HG02840 (cell line): ENCODE results near the gene LMF2.

Experiments used
- ATAC-seq: cut with Tn5 transposase; IDR thresholded peaks from one replicate; pipeline ENCODE4 v1.9.1; 2021; ENCODE audit warnings: mild to moderate bottlenecking, moderate library complexity, moderate number of reproducible peaks; ENCODE audit not compliant: unreplicated experiment, low FRiP score

The LMF2 gene

DNA sequence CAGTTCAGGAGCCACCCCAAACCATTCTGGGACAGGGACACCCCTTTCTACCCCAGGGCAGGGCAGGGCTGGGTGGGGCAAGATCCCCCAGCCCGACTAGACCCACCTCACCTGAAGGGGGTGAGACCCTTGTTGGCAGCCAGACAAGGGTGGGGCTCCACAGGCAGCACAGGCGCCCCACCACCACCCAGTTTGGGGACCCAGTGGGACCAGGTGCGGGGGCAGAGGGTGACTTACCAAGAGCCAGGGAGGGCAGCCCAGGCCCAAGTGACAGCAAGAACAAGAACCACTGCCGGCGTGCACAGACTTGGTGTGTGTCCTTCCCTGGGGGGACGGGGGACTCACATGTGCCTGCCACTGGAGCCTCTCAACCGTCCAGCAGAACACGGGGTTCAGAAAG is 23.9 kb downstream of the LMF2 start:
- no peak for ATAC-seq

DNA sequence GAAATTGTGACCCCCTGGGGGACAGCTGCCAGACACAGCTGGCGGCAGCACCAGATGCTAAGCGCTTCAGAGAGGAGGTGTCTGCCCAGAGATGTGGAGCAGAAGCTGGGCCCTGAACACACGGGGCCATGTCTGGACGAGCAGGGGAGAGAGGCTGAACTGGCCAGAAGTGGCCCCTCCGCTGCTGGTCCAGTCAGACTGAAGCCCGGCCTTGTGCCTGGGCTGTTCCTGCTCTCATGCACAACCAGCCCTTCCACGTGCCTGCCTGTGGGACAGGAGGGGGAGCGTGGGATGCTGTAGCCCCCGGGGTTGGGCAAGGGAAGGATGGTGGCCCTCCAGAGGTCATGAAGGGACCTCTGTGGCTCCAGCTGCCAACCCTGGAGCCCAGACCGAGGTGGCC is 24.4 kb downstream of the LMF2 start:
- ATAC-seq: no peak

DNA sequence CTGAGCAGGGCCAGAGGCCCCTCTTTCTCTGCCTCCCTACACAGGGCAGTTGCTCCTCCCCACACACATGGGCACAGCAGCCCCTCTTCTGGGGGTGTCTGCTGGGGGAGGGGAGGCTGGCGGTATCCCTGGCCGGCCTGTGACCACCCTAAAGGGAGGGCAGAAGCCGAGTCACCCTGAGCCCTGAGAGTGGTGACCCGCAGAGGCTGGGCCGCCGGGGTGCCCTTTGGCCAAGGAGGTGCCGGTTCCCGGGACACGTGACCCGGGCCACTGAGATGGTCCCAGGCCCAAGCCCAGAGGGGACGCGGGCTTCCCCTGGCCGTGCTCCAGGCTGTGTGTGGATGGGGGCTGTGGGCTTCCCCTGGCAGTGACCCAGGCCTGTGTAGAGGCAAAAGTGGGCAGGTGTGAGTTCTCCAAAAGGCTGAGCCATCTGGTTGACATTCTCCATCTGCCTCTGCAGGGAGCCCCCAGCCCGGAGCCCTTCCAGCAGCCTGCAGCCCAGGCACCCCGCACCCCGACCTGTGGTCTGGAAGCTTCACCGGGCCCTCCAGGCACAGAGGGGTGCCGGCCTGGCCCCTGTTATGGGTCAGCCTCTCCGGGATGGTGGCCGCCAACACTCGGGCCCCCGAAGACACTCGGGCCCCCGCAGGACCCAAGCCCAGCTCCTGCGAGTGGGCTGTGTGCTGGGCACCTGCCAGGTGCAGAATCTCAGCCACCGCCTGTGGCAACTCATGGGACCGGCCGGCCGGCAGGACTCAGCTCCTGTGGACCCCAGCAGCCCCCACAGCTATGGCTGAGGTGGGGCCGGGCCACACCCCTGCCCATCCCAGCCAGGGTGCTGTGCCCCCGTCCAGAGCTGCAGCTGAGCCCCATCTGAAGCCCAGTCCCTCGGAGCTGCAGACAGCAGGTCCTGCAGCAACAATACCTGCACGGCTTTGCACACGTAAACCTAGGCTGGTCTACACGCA is 25.1 kb downstream of the LMF2 start:
- no peak for ATAC-seq

DNA sequence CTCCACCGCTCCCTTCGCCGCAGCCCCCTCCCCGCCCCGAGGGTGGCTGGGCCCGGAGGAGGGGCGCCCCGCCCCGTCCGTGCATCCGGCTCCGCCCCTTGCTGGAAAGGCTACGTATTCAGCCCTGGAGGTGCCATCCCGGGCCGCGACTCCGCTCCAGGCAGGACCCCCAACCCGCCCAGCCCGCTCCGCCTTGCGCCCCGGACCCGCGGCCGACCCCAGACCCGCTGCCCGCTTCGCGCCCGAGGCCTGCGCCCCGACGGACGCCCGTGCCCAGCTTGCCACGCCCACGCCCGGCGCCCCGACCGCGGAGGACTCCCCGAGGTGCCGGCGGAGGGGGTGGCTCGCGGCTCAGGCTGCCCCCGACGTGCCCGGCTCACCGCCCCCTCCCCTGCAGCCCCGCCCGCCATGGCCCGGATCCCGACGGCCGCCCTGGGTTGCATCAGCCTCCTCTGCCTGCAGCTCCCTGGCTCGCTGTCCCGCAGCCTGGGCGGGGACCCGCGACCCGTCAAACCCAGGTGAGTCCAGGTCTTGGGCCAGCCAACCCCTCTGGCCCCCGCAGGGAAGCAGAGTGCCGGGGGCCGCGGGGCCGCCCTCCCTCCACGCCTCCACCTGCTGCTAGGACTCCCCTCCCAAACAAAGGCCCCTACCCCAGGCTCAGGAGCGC is 25.9 kb downstream of the LMF2 start, which contains the start of gene ADM2:
TSS of gene ADM2 (plus strand) at position 104 of the 667 bp plus-strand sequence. CDS start at position 409, 305 bp downstream.
- ATAC-seq: no peak

DNA sequence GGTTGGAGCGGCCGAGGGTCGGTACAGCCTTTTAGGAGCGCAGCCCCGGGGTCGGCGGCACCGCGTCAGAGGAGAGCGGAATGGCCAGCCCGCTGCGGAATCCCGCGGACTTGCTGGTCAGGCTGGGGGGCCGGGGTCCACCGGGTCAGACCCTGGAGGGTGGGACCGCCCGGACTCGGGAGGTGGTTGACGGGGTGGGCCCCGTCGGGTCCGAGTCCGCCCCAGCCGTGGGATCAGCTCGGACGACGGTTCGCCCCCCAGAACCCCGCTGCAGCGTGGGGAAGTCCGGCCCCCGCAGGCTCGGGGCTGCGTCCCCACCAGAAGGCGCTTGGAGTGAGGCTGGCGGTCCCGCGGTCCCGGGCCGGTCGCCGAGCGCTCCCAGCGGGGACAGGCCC is 26.5 kb downstream of the LMF2 start:
- ATAC-seq: no peak

DNA sequence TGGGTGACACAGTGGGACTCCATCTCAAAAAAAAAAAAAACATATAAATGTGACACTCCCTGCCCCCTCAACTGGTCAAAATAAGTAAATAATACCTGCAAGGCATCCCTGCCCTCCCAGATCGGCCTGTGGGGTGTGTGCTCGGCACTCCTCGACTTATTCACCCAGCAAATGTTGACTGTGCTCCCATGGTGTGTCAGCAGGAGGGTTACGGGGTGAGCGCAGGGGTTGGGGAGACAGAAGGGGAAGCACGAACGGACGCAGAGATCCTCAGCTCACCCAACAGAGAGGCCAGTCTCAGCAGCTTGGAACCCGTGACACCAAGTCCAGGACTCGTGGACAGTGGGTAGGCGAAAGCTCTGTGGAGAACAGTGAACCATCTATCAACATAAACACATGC is 27.8 kb downstream of the LMF2 start:
- no peak for ATAC-seq

DNA sequence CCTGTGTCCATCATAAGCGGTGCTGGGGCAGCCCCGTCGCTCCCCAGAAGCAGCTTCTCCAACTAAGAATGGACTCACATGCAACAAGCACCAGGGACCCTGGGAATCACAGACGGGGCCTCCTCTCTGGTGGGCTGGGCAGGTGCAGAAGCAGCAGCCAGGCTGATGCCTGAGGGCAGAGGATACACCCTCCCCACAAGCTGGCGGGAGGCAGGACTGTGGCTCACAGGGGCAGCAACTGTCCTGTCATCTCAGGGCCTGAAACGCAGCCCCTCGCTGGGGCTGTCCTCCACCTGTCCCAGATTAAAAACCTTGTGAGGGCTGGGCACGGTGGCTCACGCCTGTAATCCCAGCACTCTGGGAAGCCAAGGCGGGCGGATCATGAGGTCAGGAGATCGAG is 29.6 kb downstream of the LMF2 start:
- ATAC-seq: no peak

DNA sequence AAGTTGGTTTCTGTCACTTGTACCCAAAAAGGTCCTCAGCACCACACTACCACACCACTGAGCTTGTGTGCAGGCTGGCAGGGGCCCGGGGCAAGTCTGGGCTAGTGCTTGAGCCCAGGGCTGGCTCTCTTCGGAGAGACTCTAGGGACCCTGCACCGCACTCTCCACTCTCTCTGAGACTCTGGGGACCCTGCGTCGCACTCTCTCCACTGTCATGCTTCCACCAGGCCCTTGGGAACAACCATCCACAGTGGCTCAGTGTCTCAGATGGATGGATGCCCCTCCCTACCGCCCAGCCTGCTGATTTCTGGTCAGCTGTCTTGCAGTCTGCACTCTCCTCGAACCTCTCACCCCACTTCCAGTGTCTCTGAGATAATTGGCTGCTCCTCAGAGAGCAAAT is 30.6 kb downstream of the LMF2 start:
- no peak for ATAC-seq

DNA sequence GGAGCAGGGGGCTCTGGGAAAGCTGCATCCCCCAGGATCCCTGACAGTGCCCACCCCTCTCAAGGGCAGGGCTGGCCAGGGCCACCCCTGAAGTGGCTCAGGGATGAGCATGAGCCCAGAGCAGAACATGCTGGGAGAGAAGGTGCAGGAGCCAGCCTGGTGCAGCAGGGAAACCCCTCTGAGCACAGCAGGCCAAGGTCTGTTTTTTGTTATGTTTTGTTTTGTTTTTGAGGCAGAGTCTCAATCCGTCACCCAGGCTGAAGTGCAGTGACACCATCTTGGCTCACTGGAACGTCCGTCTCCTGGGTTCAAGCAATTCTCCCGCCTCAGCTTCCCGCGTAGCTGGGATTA is 31.9 kb downstream of the LMF2 start:
- ATAC-seq: no peak

DNA sequence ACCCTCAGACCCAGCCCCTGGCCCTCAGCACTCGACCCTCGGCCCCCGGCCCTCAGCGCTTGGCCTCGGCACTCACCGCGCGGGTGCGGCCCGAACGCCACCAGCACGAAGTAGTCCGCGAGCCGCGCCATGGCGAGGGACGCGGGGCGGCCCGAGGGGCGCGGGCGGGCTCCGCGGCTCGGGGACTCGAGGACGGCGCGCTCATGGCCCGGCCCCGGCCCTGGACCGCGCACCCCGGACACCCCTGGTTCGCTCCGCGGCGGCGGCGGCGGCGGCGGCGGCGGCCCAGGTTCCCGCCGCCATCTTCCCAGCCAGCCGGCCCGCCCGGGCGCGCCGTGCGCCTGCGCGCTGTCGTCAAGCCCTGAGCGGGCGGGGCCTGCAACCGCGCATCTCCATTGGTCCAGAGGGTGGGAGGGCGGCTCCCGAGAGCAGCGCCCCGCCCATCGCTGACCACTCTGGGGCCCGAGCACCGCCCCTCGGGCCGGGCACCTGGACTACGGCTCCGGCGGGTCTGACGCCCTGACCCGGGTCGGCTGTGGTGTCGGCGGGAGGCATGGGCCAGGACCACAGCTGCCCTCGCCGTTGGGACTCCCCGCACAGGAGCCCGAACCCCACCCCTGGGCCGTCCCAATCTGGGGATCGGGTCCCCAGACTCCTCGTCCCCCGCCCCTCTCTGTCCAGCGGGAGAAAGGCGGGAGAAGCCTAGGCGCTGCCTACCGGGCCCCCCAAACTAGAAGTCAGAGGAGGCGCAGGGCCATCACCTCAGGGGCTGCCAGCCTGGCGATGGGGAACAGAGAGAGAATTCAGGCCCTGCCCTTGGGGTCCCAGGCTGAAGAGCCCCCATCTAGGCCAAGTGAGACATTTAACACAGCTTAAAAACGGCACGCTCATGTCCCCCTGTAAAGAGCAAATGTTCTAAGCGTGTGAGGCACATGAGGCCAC is 32.5 kb downstream of the LMF2 start, which contains the start of gene SBF1:
TSS of gene SBF1 (minus strand) at position 326 of the 942 bp plus-strand sequence. CDS start at position 131, 195 bp downstream.
- peak; percentile 67 for ATAC-seq

DNA sequence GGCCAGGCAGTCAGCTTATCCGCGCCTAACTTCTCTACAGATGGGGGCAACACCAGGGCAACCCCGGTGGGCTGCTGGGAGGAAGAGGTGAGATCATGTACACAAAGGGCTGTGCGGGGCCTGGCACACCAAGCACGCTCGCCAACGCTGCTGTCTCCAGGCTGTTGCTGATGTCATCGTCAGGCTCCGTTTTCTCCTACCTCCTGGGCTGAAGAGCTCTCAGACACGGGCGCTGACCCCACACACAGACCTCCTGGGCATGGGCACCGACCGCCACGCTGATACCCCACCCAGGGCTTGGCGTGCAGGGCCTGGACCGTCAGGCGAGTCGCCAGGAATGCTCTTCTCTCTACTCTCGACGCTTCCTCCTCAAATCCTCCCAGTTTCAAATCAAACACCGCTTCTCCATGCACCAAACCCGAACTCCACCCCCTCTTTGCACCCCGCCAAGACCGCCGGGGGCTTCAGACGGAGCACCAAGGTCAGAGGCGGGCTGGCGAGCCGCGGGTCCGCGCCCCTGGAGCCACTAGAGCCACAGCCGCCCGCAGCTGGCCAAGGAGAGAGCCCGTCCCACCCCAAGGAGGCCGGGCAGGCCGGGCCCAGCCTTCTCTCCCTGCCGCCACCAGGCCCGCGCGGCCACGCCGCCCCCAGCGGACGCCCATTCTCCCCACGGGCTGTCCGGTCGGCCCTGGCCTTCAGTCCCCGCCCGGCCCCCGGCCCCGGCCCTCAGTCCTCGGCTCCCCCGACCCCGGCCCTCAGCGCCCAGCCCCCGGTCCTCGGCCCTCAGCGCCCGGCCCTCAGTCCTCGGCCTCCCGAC is 33.4 kb downstream of the LMF2 start:
- no peak for ATAC-seq

DNA sequence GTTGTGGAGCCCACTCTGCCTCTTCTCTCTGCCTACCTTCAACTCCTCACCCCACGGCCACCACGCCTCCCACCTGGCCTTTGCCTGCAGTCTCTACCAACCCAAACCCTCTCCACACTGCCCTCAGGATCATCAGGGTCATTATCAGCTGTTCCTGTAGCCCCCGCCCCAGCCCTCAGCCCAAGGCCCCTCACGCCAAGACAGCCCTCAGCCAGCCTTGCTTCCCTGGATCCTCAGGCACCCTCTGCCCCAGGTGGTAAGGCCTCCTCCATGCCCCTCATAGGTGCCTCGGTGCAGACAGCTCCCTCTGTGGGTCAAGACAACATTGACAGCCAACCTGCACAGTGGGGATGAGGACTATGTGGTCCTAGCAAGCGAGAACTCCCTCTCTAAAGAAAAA is 34.4 kb downstream of the LMF2 start:
- ATAC-seq: no peak

DNA sequence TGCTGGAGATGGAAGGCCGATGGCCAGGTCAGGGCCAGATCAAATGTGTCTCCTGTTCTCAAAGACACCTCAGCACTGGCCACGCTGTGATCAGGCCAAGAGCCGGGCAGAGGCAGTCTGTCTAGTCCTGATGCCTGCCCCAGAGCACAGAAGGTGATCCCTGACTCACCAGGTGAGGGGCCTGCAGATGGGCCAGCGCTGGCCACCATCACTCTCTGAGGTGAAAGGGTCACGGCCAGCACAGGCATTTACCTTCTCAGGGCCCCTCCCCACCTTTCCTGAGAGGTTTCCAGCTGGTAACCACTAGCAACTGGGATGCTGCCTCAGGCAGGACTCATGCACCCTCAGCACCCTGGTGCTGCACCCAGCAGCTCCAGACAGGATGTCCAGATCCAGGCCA is 35.5 kb downstream of the LMF2 start:
- no peak for ATAC-seq

DNA sequence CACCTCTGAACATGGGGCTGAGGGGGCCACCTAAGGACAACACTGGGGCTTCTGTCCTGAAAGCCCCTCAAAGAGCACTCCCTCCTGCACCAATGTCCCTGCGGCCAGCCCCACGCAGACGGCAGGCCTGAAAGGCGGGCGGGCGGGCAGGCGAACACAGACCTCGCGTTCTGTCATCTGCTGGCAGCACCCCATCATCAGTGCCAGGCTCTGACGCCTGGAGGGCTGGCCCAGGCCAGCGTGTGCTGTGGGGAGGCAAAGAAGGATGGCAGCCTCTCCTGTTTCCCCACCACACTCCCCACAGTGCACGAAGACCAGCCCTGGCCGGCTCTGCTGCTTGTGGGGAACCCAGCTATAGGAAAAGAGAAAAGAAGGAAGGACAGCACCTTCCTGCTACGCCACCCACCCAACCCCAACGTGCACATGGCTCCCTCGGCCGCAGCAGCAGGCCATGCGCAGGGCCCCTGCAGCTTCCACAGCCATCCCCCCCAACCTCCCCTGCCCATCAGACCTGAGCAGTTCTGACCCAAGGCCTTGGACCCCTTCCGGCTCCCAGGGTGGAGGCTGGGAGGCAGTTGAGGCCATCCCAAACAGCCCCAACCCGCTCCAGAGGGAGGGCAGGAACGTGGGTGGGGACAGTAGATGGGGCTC is 36.2 kb downstream of the LMF2 start:
- ATAC-seq: no peak

DNA sequence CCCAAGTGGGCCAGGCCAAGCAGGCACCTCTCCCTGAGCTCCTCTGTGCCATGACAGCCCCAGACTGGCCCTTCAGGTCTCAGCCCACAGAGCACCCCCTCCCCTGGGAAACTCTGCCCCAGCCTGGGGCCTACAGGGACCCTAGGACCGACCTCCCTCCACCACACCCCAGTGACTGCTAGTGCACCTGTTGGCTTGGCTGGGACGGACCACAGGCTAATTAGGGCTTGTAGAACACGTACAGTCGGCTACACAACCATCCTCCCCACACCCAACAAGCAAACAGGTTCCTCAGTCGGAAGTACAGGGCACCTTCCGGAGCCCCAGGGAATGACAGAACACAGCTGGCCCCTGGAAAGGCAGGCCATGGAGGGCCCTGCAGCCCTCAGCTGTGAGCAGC is 37.0 kb downstream of the LMF2 start:
- no peak for ATAC-seq

DNA sequence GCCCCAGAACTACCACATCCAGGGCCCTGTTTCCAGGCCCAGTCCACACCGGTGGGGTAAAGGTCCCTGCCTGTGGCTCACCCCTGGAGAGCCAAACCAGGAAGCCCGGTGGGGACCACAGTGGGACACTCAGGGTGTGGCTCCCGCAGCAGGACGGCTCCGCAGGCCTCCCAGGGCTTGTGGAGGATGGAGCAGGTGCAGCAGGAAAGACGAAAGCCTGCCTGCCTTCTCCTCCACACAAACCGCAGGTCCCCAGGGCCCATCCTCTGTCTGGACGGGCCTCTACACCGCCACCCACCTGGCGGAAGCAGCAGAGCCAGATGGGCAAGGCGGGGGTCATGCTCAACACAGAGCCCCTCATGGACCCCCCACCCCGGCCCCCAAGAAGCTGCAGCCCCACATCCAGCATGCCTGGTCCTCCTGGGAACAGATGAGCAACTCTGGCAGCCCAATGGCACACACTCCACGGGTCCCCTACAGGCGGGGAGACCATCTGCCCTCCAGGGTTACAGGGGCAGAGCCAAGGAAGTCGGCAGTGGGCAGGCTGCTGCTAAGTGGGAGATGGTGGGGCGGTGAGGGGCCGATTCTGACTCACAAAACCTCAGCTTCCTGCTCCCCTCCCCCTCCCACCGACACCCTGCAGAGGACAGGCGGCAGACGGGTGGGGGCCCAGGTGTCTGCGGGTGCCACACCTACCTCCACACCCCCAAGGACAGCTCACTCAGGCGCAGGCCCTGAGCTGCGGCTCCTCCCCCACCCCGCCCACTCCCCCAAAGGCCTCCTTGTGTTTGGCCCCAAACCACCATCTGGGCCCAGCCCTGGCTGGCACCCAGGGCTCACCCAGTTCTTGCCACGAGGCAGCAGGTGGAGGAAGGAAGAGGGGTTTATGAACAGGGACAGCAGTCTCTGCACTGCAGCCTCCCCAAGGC is 37.9 kb downstream of the LMF2 start:
- ATAC-seq: peak; percentile 46

DNA sequence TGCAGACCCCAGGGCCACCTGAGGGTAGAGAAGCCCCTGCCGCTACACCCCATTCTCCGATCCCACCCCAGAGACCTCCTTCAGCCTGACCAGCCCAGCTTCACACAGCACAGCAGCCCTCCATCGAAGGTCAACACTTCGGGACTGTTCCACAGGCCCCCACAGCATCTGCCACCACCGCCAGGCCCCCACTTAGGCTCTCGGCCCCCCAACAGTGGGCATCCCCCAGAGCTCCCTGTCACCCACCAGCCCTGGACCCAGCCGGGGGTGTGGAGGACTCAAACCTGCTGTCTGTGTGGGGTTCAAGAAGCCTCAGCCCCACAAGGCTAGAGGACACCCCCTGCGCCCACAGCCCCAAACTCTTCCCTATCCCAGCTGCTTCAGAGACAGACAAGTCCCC is 38.9 kb downstream of the LMF2 start:
- ATAC-seq: no peak

DNA sequence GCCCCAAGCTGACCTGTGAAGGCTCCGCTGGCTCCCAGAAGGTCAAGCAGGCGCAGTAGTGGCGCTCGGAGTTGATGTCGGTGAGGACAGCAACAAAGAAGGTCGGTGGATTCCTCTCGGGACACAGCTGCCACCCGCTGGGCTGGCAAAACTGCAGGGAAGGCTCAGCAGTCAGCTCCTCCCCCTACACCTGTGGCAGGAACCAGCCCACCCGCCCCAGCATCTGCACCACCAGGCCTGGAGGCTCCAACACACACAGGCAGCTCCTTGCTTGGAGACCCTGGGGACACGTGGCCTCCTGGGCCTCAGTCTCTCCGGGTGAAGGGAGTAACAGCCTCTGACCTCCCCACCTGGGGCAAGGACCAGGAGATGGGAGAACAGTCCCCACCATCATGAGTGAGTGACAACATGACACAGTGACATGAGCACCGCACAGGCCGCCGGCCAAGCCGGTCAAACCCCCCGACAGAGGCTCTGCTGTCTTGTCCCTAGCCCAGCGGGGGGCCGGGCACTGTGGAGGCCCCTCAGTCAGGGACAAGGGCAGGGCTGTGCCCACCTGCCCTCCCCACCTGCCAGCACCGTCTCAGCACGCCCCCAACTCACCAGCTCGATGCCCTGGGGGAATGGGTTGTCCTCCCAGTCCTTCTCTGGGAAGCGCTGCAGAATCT is 39.6 kb downstream of the LMF2 start:
- ATAC-seq: no peak
